Parathyroid adenoma (tissue), 2 donors: ENCODE results near the gene RNF214.

Experiments
- H2AFZ ChIP-seq: fragments of 300-600 bp; sonication (generic); one replicate; pipeline ENCODE4 v1.7.0; 2017; ENCODE audit warnings: antibody characterized with exemption, mild to moderate bottlenecking
- H3K27ac ChIP-seq: fragments of 300-600 bp; sonication (generic); one replicate; pipeline ENCODE4 v1.7.0; 2017
- H3K27me3 ChIP-seq: fragments of 300-600 bp; sonication (generic); one replicate; pipeline ENCODE4 v1.7.0; 2017; ENCODE audit warnings: low read length; ENCODE audit not compliant: control insufficient read depth, insufficient read depth
- H3K36me3 ChIP-seq: fragments of 300-600 bp; sonication (generic); one replicate; pipeline ENCODE4 v1.7.0; 2017; ENCODE audit warnings: low read length; ENCODE audit not compliant: control insufficient read depth, insufficient read depth
- H3K4me1 ChIP-seq: fragments of 300-600 bp; sonication (generic); one replicate; pipeline ENCODE4 v1.7.0; 2017; ENCODE audit warnings: control low read depth
- H3K4me2 ChIP-seq: fragments of 300-600 bp; sonication (generic); one replicate; pipeline ENCODE4 v1.7.0; 2017; ENCODE audit warnings: low read length
- H3K4me3 ChIP-seq: fragments of 300-600 bp; sonication (generic); one replicate; pipeline ENCODE4 v1.7.0; 2017; ENCODE audit warnings: low read depth, low read length
- H3K79me2 ChIP-seq: fragments of 300-600 bp; sonication (generic); one replicate; pipeline ENCODE4 v1.7.0; 2017; ENCODE audit warnings: control low read depth
- H3K9ac ChIP-seq: fragments of 300-600 bp; sonication (generic); one replicate; pipeline ENCODE4 v1.7.0; 2017; ENCODE audit warnings: mild to moderate bottlenecking
- H3K9me3 ChIP-seq: fragments of 300-600 bp; sonication (generic); one replicate; pipeline ENCODE4 v1.7.0; 2017; ENCODE audit warnings: low read length; ENCODE audit not compliant: control insufficient read depth
- CTCF ChIP-seq: fragments of 300-600 bp; sonication (generic); IDR thresholded peaks from one replicate; pipeline ENCODE4 v1.7.0; 2017; ENCODE audit warnings: antibody characterized with exemption, mild to moderate bottlenecking
- donor health status: primary hyperparathyroidism.

The RNF214 gene

GRCh38 chr11:117220999-117221774 is 11.3 kb upstream of the RNF214 start:
- Histone ChIP-seq H3K27me3 (no peaks in the 10 kb centered on the region), H3K36me3 (no peaks in the 10 kb centered on the region), H3K9me3 (no peaks in the 10 kb centered on the region), H3K79me2 (no peaks in the 10 kb centered on the region), H3K9ac (no peak overlapping the region), H3K27ac (peak overlapping the region; percentile 78), H2AFZ (no peak overlapping the region), H3K4me2 (no peak overlapping the region), H3K4me1 (peaks cover 19% of the 10 kb centered on the region), H3K4me3 (no peak overlapping the region)
- no peak for TF ChIP-seq CTCF

GRCh38 chr11:117221775-117222517 is 10.5 kb upstream of the RNF214 start:
- TF ChIP-seq CTCF = no peak
- Histone ChIP-seq H3K4me3 (no peak overlapping the region), H3K4me1 (peaks cover 19% of the 10 kb centered on the region), H3K27ac (peak overlapping the region; percentile 78), H3K27me3 (no peaks in the 10 kb centered on the region), H2AFZ (no peak overlapping the region), H3K9me3 (no peaks in the 10 kb centered on the region), H3K9ac (no peak overlapping the region), H3K4me2 (no peak overlapping the region), H3K36me3 (no peaks in the 10 kb centered on the region), H3K79me2 (no peaks in the 10 kb centered on the region)

- Histone ChIP-seq H3K9me3 (no peaks in the 10 kb centered on the region), H3K4me2 (no peak overlapping the region), H3K4me3 (no peak overlapping the region), H2AFZ (no peak overlapping the region), H3K4me1 (peaks cover 19% of the 10 kb centered on the region), H3K79me2 (no peaks in the 10 kb centered on the region), H3K27me3 (no peaks in the 10 kb centered on the region), H3K27ac (no peak overlapping the region), H3K36me3 (no peaks in the 10 kb centered on the region), H3K9ac (no peak overlapping the region)
- TF ChIP-seq CTCF = no peak
Measured at GRCh38 chr11:117222991-117223740, 9.3 kb upstream of the RNF214 start.

GRCh38 chr11:117223741-117224689 is 8.5 kb upstream of the RNF214 start:
- Histone ChIP-seq H3K4me1 (peaks cover 19% of the 10 kb centered on the region), H3K4me2 (no peak overlapping the region), H3K36me3 (no peaks in the 10 kb centered on the region), H3K79me2 (no peaks in the 10 kb centered on the region), H2AFZ (no peak overlapping the region), H3K27me3 (no peaks in the 10 kb centered on the region), H3K27ac (no peak overlapping the region), H3K9ac (no peak overlapping the region), H3K9me3 (no peaks in the 10 kb centered on the region), H3K4me3 (no peak overlapping the region)
- no peak for TF ChIP-seq CTCF
